Gastroesophageal sphincter (tissue), 3 donors: ENCODE data around the gene OAS3.

ENCODE experiments used
- CTCF ChIP-seq, 4 experiments: fragments of 200-600 bp in 2 of 4; fragments of 450-650 bp in 2 of 4; sonication (generic) in 1 of 4; IDR thresholded peaks; one replicate each; pipeline ENCODE4 v1.5.1; 2017 to 2019; ENCODE audit warnings: antibody characterized with exemption in 4 of 4, mild to moderate bottlenecking in 2 of 4, moderate library complexity in 2 of 4
- EP300 ChIP-seq: sonication (generic); formaldehyde crosslinking; IDR thresholded peaks from one replicate; pipeline ENCODE4 v1.6.1; 2017; ENCODE audit warnings: antibody characterized with exemption, mild to moderate bottlenecking
- POLR2A ChIP-seq, 2 donors: fragments of 450-650 bp; IDR thresholded peaks; one replicate each; pipeline ENCODE4 v1.6.1; 2017; ENCODE audit warnings: antibody characterized with exemption in 2 of 2, mild to moderate bottlenecking in 2 of 2, moderate library complexity in 1 of 2
- POLR2AphosphoS5 ChIP-seq: sonication (generic); formaldehyde crosslinking; IDR thresholded peaks from one replicate; pipeline ENCODE4 v1.6.1; 2017; ENCODE audit warnings: antibody characterized with exemption

GRCh38 chr12:113010701-113011100 lies 72.4 kb downstream of the OAS3 start:
- no peak for TF ChIP-seq CTCF (IDR thresholded peaks at IDR 0.05)
- no peak for TF ChIP-seq POLR2A (IDR thresholded peaks at IDR 0.05)
- TF ChIP-seq POLR2AphosphoS5: no peak
- no peak for TF ChIP-seq EP300
